GM23338 (cell line): ENCODE results near the gene TOGARAM1. TPM values are rescaled to one million over a fixed set of nuclear protein-coding genes. Genes with fewer than 3 reads are reported as not detected.
A peak's percentile ranks its signal among the peaks of the same experiment; 100 is the strongest.
"Not testable (repeated sequence)": the region's sequence is repeated elsewhere in the genome, so short reads cannot be mapped to it uniquely, and the experiment has no call there.

Experiments used
- ATAC-seq: fragments of 200-7000 bp; cut with Tn5 transposase; 3 replicates; pipeline ENCODE4 v1.9.1; 2020
- DNase-seq: peaks from one replicate; pipeline ENCODE4 v3.0.0-alpha.2; 2015; ENCODE audit warnings: low spot score
- H2AFZ ChIP-seq: fragments of 200-600 bp; sonication (generic); 2 replicates; pipeline ENCODE4 v1.8.0; 2016; ENCODE audit warnings: antibody characterized with exemption, mild to moderate bottlenecking, moderate library complexity
- H3F3A ChIP-seq: fragments of 200-600 bp; sonication (generic); replicated peaks from 2 replicates; pipeline ENCODE4 v1.8.0; 2017; ENCODE audit warnings: antibody characterized with exemption, mixed run types, low read depth
- H3K27ac ChIP-seq: fragments of 200-600 bp; sonication (generic); 2 replicates; pipeline ENCODE4 v1.6.1; 2016; ENCODE audit warnings: low read depth
- H3K27me3 ChIP-seq: fragments of 200-600 bp; sonication (generic); 2 replicates; pipeline ENCODE4 v1.8.0; 2016; ENCODE audit warnings: mild to moderate bottlenecking, mixed run types, moderate library complexity; ENCODE audit not compliant: insufficient read depth
- H3K36me3 ChIP-seq: fragments of 200-600 bp; sonication (generic); 2 replicates; pipeline ENCODE4 v1.8.0; 2016; ENCODE audit warnings: mild to moderate bottlenecking; ENCODE audit not compliant: insufficient read depth
- H3K4me1 ChIP-seq: fragments of 200-600 bp; sonication (generic); 2 replicates; pipeline ENCODE4 v1.8.0; 2016; ENCODE audit warnings: mild to moderate bottlenecking, moderate library complexity; ENCODE audit not compliant: insufficient read depth
- H3K4me2 ChIP-seq: fragments of 200-600 bp; sonication (generic); 2 replicates; pipeline ENCODE4 v1.7.1; 2017; ENCODE audit warnings: mixed run types
- H3K4me3 ChIP-seq: fragments of 200-600 bp; sonication (generic); 2 replicates; pipeline ENCODE4 v1.6.1; 2016; ENCODE audit warnings: mixed run types
- H3K79me2 ChIP-seq: fragments of 200-600 bp; sonication (generic); replicated peaks from 2 replicates; pipeline ENCODE4 v1.8.0; 2017; ENCODE audit warnings: mild to moderate bottlenecking; ENCODE audit not compliant: insufficient read depth
- H3K9me2 ChIP-seq: fragments of 200-600 bp; sonication (generic); 2 replicates; pipeline ENCODE4 v1.8.0; 2017; ENCODE audit not compliant: insufficient read depth
- H4K20me1 ChIP-seq: fragments of 200-600 bp; sonication (generic); replicated peaks from 2 replicates; pipeline ENCODE4 v1.8.0; 2017; ENCODE audit warnings: mild to moderate bottlenecking; ENCODE audit not compliant: insufficient read depth
- H3K27ac Mint-ChIP-seq: 2 replicates; pipeline ENCODE4 v1.8.0; 2020; ENCODE audit warnings: inconsistent platforms, mild to moderate bottlenecking, moderate library complexity, mixed read lengths
- H3K27me3 Mint-ChIP-seq: 3 replicates; pipeline ENCODE4 v1.8.0; 2022; ENCODE audit warnings: low read depth, mild to moderate bottlenecking, moderate library complexity, mixed read lengths, inconsistent platforms; ENCODE audit not compliant: insufficient read depth, poor library complexity
- H3K36me3 Mint-ChIP-seq: 3 replicates; pipeline ENCODE4 v1.8.0; 2021; ENCODE audit warnings: low read depth, mild to moderate bottlenecking, inconsistent platforms, moderate library complexity, mixed read lengths
- H3K4me1 Mint-ChIP-seq: 3 replicates; pipeline ENCODE4 v1.8.0; 2020; ENCODE audit warnings: mild to moderate bottlenecking, inconsistent platforms, mixed read lengths
- H3K4me3 Mint-ChIP-seq: 3 replicates; pipeline ENCODE4 v1.8.0; 2021; ENCODE audit warnings: moderate library complexity, mild to moderate bottlenecking, inconsistent platforms, mixed read lengths
- H3K9me3 Mint-ChIP-seq: 3 replicates; pipeline ENCODE4 v1.8.0; 2020; ENCODE audit warnings: moderate library complexity, mild to moderate bottlenecking, inconsistent platforms, mixed read lengths
- CREB1 ChIP-seq: fragments of 250-450 bp; sonication (Bioruptor Pico); IDR thresholded peaks from 2 replicates; pipeline ENCODE4 v1.5.0; 2020; ENCODE audit warnings: low read depth, mild to moderate bottlenecking, moderate library complexity
- JUNB ChIP-seq: IDR thresholded peaks from one replicate; pipeline ENCODE4 v1.6.1; 2016; ENCODE audit warnings: antibody characterized with exemption; ENCODE audit not compliant: unreplicated experiment
- NANOG ChIP-seq: IDR thresholded peaks from 2 replicates; pipeline ENCODE4 v1.6.1; 2016; ENCODE audit warnings: antibody characterized with exemption, borderline replicate concordance
- POLR2AphosphoS5 ChIP-seq: IDR thresholded peaks from 2 replicates; pipeline ENCODE4 v1.6.1; 2016; ENCODE audit warnings: antibody characterized with exemption, low read depth
- polyA plus RNA-seq: library from polyadenylated mRNA; unstranded; fragments of >200 nt; fragmentation: Nextera tagmentation; extraction: Ambion mirVana; gene quantifications from 2 replicates; pipeline ENCODE4 v1.2.1, GENCODE V29; 2016
- total RNA-seq: library from RNA; depleted of rRNA; stranded (reverse); fragments of >200 nt; shearing (Covaris generic); gene quantifications from 2 replicates; pipeline ENCODE4 v1.2.3, GENCODE V29; 2014
- TF ChIP-seq, protein P1 (sequence below): fragments of 250-450 bp; sonication (Bioruptor Pico); IDR thresholded peaks from 2 replicates; pipeline ENCODE4 v1.5.0; 2020; ENCODE audit warnings: mild to moderate bottlenecking, moderate library complexity

TOGARAM1 gene
- total and polyA plus RNA-seq, 2 experiments from 2014 or later = 9.6 to 9.8 TPM

DNA sequence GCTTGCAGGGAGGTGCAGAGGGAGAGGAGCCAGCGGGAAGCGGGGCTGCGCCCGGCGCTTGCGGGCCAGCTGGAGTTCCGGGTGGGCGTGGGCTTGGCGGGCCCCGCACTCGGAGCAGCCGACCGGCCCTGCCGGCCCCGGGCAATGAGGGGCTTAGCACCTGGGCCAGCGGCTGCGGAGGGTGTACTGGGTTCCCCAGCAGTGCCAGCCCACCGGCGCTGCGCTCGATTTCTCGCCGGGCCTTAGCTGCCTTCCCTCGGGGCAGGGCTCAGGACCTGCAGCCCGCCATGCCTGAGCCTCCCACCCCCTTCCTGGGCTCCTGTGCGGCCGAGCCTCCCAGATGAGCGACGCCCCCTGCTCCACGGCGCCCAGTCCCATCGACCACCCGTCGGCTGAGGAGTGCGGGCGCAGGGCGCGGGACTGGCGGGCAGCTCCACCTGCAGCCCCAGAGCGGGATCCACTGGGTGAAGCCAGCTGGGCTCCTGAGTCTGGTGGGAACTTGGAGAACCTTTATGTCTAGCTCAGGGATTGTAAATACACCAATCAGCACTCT, 118.5 kb downstream of the TOGARAM1 start:
- not testable (repeated sequence) for H3K27ac Mint-ChIP-seq, H3K27ac ChIP-seq, H2AFZ ChIP-seq, H3K4me2 ChIP-seq, H3K36me3 ChIP-seq, H3F3A ChIP-seq, H3K4me3 Mint-ChIP-seq, H3K36me3 Mint-ChIP-seq, H3K27me3 Mint-ChIP-seq, DNase-seq, H3K9me3 Mint-ChIP-seq, H3K27me3 ChIP-seq, H3K9me2 ChIP-seq, H4K20me1 ChIP-seq, ATAC-seq, H3K4me3 ChIP-seq
- Histone ChIP-seq H3K79me2 (peaks cover 15% of the 10 kb centered on the region), H3K4me1 (peaks cover 10% of the 10 kb centered on the region)
- H3K4me1 Mint-ChIP-seq = peaks cover 16% of the 10 kb centered on the region

DNA sequence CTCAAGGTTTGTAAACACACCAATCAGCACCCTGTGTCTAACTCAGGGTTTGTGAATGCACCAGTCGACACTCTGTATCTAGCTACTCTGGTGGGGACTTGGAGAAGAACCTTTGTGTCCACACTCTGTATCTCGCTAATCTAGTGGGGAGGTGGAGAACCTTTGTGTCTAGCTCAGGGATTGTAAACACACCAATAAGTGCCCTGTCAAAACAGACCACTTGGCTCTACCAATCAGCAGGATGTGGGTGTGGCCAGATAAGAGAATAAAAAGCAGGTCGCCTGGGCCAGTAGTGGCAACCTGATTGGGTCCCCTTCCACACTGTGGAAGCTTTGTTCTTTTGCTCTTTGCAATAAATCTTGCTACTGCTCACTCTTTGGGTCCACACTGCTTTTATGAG, 119.1 kb downstream of the TOGARAM1 start:
- H3K9me2 ChIP-seq, H3K4me3 ChIP-seq, H3K36me3 Mint-ChIP-seq, H3K27me3 Mint-ChIP-seq, H3K9me3 Mint-ChIP-seq, ATAC-seq, H3K4me1 ChIP-seq, H3K4me3 Mint-ChIP-seq, H3F3A ChIP-seq, H3K36me3 ChIP-seq, H3K4me2 ChIP-seq, H3K27ac Mint-ChIP-seq, H3K27ac ChIP-seq, H3K27me3 ChIP-seq, DNase-seq: not testable (repeated sequence)
- H4K20me1 ChIP-seq = peaks cover 11% of the 10 kb centered on the region
- H3K4me1 Mint-ChIP-seq = peaks cover 16% of the 10 kb centered on the region
- peaks cover 21% of the 10 kb centered on the region for H3K79me2 ChIP-seq
- peak overlapping the region; percentile 57; the same call in 1 of the 2 replicates for H2AFZ ChIP-seq

DNA sequence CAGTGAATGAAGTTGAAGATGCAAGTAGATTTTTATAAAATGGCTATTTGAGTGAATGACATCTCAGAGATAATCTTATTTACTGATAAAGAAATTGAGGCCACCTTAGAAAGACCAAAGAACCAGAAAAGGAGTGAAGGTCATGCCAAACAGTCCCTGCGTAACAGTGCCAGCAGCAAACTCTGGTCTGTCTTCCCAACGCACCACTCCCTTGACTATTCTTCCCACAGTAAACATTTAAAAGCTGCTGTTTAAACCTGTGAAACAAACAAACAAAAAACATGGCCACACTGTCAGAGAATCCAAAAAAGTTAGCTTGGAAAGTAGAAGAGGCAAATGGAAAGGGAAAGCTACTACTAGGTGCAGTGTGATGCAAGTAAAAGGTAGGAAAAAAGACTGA, 120.4 kb downstream of the TOGARAM1 start:
- no peak overlapping the region for H3K4me2 ChIP-seq
- peaks cover 3% of the 10 kb centered on the region; the same call in 2 of the 3 replicates for H3K36me3 Mint-ChIP-seq
- H3K9me2 ChIP-seq = no peaks in the 10 kb centered on the region
- no peaks in the 10 kb centered on the region for H3K27me3 ChIP-seq
- no peak overlapping the region; the same call in 1 of the 2 replicates for H3K27ac ChIP-seq
- H3K4me1 Mint-ChIP-seq = peaks cover 21% of the 10 kb centered on the region
- peak overlapping the region; percentile 83; the same call in 1 of the 2 replicates for H2AFZ ChIP-seq
- H4K20me1 ChIP-seq = peaks cover 18% of the 10 kb centered on the region
- H3K4me3 Mint-ChIP-seq = no peak overlapping the region; the same call in 2 of the 3 replicates
- H3F3A ChIP-seq = no peaks in the 10 kb centered on the region
- H3K27ac Mint-ChIP-seq = no peak overlapping the region
- TF ChIP-seq CREB1 (CRISPR knock-in tag) (no peak), NANOG (no peak), POLR2AphosphoS5 (no peak), JUNB (no peak)
- TF ChIP-seq, protein P1, sequence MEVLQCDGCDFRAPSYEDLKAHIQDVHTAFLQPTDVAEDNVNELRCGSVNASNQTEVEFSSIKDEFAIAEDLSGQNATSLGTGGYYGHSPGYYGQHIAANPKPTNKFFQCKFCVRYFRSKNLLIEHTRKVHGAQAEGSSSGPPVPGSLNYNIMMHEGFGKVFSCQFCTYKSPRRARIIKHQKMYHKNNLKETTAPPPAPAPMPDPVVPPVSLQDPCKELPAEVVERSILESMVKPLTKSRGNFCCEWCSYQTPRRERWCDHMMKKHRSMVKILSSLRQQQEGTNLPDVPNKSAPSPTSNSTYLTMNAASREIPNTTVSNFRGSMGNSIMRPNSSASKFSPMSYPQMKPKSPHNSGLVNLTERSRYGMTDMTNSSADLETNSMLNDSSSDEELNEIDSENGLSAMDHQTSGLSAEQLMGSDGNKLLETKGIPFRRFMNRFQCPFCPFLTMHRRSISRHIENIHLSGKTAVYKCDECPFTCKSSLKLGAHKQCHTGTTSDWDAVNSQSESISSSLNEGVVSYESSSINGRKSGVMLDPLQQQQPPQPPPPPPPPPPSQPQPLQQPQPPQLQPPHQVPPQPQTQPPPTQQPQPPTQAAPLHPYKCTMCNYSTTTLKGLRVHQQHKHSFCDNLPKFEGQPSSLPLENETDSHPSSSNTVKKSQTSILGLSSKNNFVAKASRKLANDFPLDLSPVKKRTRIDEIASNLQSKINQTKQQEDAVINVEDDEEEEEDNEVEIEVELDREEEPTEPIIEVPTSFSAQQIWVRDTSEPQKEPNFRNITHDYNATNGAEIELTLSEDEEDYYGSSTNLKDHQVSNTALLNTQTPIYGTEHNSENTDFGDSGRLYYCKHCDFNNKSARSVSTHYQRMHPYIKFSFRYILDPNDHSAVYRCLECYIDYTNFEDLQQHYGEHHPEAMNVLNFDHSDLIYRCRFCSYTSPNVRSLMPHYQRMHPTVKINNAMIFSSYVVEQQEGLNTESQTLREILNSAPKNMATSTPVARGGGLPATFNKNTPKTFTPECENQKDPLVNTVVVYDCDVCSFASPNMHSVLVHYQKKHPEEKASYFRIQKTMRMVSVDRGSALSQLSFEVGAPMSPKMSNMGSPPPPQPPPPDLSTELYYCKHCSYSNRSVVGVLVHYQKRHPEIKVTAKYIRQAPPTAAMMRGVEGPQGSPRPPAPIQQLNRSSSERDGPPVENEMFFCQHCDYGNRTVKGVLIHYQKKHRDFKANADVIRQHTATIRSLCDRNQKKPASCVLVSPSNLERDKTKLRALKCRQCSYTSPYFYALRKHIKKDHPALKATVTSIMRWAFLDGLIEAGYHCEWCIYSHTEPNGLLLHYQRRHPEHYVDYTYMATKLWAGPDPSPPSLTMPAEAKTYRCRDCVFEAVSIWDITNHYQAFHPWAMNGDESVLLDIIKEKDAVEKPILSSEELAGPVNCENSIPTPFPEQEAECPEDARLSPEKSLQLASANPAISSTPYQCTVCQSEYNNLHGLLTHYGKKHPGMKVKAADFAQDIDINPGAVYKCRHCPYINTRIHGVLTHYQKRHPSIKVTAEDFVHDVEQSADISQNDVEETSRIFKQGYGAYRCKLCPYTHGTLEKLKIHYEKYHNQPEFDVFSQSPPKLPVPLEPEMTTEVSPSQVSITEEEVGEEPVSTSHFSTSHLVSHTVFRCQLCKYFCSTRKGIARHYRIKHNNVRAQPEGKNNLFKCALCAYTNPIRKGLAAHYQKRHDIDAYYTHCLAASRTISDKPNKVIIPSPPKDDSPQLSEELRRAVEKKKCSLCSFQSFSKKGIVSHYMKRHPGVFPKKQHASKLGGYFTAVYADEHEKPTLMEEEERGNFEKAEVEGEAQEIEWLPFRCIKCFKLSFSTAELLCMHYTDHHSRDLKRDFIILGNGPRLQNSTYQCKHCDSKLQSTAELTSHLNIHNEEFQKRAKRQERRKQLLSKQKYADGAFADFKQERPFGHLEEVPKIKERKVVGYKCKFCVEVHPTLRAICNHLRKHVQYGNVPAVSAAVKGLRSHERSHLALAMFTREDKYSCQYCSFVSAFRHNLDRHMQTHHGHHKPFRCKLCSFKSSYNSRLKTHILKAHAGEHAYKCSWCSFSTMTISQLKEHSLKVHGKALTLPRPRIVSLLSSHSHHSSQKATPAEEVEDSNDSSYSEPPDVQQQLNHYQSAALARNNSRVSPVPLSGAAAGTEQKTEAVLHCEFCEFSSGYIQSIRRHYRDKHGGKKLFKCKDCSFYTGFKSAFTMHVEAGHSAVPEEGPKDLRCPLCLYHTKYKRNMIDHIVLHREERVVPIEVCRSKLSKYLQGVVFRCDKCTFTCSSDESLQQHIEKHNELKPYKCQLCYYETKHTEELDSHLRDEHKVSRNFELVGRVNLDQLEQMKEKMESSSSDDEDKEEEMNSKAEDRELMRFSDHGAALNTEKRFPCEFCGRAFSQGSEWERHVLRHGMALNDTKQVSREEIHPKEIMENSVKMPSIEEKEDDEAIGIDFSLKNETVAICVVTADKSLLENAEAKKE = no peak
- H3K4me3 ChIP-seq = no peak overlapping the region
- H3K4me1 ChIP-seq = no peaks in the 10 kb centered on the region; the same call in 1 of the 2 replicates
- H3K27me3 Mint-ChIP-seq = peaks cover 12% of the 10 kb centered on the region
- no peak for ATAC-seq
- H3K36me3 ChIP-seq = no peaks in the 10 kb centered on the region
- H3K9me3 Mint-ChIP-seq = peaks cover 5% of the 10 kb centered on the region; the same call in 2 of the 3 replicates
- DNase-seq = no peak
- peaks cover 34% of the 10 kb centered on the region for H3K79me2 ChIP-seq
